Iris pigment epithelial cell (primary cell): ENCODE results near the gene PLXNB2.
"Not testable (repeated sequence)": the region's sequence is repeated elsewhere in the genome, so short reads cannot be mapped to it uniquely, and the experiment has no call there.

Experiments used
- DNase-seq: peaks from one replicate; pipeline ENCODE4 v3.0.0-alpha.2; 2011; ENCODE audit warnings: low read depth

PLXNB2 gene

DNA sequence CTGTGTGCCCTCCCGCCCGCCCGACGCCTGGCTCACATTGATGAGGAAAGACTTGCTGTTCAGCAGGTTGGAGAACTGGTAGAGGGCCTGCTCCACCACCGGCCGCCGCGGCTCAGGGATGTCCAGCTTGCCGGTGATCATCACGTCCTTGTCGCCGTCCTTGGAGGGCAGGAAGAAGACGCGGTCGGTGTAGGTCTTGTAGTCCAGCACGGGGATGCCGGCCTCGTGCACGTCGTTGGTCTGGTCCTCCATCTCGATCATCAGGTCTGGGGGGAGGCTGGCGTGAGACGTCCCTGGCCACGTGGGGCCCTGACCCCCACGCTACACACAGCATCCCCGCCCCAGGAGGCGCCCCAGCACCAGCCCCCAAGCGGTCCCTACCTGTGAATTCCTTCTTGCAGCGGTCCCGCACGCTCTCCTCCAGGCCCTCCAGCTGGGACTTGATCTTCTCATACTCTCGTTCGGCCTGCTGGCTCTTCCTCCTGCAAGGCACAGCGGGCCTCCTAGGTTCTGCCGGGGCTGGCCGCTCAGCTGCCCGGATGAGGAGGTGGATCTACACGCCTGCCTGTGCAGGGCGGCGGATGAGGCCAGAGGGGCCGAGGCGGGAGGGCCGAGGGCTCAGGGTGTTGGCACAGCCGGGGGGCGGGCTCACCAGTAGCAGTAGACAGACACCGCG lies 26.6 kb downstream of the PLXNB2 start:
- DNase-seq = no peak

DNA sequence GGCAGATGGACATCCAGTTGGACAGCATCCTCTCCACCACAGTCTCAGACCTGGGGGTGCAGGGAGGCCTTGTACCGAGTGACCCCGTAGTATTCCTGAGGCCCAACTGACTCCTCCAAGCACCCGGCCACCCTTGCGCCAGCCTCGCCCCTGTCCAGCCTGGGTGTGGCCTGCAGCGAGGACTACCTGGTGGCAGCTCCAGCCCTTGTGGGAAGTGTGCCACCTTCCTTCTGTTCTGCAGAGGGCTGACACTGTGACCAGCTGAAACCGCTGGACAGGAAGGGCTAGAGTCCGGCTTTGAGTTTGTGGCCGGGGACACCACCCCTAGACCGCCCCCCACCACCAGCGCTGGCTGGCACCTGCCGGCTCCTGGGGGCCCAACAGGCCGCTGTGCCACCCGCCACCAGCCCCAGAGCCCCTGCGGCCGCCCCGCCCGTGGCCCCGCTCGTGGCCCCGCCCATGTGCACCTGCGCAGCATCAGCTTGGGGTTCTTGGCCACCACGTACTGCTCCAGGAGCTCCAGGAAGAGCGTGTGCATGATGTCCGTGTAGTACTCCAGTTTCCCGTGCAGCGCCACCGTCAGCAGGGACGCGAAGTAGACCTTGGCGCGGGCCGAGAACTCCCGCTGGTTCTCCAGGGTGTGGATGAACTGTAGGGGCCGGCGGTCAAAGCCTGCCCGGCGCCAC lies 27.3 kb downstream of the PLXNB2 start:
- no peak for DNase-seq

DNA sequence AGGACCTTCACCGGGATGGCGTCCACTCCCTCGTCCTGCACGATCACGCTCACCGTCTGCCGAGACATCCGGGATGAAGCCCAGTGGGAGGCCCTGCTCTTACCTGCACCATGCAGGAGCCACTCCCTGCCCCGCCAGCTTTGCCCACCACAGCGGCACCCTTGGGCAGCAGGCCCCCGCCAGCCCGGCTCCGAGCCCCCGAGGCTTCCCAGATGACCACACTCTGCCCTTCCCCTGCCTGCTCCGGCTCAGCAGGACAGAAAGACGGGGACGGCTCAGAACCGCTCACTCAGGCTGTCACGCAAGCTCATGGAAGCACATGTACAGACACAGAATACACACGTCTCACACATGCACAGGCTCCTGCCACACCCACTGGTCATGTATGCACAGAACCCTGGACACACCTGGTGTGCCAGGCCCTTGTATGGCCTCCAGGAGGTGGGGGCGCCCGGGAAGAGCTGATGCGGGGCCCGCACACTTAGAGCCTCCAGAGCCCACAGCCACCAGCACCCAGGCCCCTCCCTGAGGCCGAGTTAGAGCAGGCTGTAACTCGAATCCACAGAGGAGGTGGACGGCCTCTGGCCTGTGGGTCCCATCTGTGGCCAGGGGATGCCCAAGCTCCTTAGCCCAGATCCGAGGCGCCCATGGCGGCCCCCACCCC lies 28.4 kb downstream of the PLXNB2 start:
- no peak for DNase-seq

DNA sequence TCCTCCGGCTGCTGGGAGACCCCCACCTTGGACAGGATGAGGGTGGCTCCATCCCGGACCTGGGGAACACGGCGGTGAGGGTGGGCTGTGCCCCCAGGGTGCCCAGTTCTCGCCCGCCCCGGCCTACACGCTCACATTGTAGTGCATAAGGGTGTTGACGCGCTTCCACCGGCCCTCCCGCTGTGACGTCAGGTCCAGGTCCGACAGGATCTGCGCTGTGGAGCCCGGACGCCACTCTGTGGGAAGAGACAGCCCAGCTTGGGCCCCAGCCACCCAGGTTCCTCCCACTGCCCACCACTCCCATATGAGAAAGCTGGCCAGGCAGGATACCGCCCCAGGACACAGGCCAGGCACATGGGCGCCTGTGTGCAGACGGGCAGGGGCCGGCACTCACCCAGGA lies 29.0 kb downstream of the PLXNB2 start:
- no peak for DNase-seq

DNA sequence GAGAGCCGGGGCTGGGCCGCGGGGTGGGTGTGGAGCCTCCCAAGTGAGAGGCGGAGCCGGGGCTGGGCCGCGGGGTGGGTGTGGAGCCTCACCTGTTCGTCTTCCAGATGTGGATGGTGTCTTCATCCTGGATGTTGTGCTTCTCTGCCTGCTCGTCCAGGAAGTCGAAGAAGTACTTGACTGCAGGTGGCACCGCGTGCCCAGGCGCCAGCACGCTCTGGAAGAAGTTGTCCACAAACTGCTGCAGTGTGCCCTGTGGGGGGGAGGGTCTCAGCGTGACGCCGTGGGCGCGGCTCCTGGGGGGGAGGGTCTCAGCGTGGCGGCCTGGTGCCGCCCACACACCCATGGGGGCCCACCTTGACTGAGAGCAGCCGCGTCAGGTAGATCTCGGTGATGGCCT lies 29.7 kb downstream of the PLXNB2 start:
- DNase-seq = no peak

DNA sequence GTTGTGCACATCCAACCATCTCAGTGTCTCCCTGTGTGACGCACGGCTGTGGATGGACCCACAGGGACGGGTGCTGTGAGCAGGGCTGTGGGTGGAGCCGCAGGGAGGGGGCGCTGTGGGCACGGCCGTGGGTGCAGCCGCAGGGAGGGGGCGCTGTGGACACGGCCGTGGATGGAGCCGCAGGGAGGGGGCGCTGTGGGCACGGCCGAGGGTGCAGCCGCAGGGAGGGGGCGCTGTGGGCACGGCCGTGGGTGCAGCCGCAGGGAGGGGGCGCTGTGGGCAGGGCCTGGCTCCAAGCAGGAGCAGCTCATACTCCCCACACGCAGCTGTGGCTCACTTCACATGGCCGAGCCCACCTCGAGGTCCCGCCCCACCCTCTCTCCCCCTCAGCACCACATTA lies 31.3 kb downstream of the PLXNB2 start:
- peak; percentile 71 for DNase-seq

DNA sequence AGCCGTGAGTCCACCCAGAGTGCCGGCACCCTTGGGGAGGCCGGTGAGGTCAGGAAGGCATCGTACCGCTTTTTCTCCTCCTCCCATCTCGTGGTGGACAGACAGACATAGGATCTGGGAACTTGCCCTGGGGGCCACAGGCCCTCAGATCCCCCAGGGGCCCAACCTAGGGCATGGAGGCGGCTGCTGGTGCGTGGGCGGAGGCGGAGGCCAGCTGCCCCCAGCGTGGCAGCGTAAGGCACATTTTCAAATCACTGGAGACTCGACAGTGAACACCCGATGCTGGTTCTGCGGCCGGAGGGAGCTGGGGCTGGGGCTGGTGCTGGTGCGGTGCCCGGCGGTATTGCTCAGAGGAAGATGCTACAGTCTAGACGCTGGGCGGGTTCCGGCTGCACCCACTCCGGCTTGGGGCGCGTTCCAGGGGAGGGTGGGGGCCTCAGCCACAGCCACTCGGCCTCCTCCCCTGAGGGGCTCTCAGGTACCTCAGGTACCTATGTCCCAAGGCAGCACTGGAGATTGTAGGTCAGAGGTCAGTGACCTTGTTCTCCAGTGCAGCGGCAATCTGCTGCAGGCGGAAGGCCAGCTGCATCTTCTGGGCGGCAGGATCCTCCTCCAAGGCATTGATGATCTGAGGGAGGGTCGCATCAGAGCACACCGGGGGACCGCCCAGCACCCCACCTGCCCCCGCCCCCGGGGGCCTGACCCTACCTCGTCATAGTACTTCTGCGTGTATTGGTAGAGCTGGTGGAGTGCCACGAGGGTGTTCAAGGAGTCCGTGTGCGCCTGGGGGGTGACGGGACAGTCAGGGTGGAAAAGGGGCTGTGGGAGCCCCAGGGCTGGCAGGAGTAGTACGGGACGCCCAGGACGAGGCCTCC lies 32.0 kb downstream of the PLXNB2 start:
- DNase-seq = no peak

DNA sequence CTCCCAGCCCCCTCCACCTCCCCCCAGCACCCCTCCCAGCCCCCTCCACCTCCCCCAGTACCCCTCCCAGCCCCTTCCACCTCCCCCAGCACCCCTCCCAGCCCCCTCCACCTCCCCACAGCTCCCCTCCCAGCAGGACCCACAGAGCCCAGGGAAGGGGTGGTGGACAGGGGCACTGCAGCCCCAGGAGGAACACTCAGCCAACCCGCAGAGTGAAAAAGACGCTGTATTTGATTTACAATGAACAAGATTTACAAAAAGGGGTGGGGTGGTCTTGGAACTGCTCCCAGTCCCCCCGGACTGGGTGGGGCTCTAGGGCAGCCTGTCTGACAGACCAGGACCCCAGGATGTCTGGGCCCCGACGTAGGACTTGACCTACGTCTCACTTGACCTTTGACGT lies 32.7 kb downstream of the PLXNB2 start:
- DNase-seq = no peak

DNA sequence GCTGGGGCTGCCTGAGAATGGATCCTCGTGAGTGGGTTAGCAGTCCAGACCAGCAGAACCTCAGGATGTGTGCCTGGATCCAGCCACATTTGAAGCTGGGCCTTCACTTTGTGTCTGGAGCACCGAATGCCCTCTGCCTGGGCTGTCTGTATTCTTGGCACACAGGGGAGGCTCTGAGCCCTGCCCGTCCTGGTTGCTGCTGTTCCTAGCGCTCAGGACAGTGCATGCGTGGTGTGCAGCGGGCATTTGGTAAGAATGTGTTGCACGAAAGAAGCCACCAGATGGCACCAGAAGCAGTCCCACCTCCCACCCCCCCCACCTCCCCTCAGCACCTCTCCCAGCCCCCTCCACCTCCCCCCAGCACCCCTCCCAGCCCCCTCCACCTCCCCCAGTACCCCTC lies 33.1 kb downstream of the PLXNB2 start:
- peak; percentile 51 for DNase-seq

DNA sequence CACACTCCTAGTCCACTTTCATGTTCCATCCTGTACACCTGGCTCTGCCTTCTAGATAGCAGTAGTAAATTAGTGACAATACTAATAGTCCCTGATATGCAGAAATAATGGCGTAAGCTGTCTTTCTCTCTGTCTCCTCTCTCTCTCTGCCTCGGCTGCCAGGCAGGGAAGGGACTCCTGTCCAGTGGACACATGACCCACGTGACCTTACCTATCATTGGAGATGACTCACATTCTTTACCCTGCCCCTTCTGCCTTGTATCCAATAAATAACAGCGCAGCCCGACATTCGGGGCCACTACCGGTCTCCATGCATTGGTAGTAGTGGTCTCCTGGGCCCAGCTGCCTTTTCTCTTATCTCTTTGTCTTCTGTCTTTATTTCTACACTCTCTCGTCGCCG lies 33.7 kb downstream of the PLXNB2 start:
- not testable (repeated sequence) for DNase-seq

DNA sequence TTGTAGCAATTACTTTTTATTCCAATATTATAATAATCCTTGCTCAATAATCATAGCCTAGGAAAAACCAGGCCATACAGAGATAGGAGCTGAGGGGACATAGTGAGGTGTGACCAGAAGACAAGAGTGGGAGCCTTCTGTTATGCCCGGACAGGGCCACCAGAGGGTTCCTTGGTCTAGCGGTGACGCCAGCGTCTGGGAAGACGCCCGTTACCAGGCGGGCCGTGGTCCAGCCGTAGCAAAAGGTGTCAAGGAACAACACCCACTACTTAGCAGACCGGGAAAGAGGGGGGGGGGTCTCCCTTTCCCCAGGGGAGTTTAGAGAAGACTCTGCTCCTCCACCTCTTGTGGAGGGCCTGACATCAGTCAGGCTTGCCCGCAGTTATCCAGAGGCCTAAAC lies 34.1 kb downstream of the PLXNB2 start:
- DNase-seq = not testable (repeated sequence)

DNA sequence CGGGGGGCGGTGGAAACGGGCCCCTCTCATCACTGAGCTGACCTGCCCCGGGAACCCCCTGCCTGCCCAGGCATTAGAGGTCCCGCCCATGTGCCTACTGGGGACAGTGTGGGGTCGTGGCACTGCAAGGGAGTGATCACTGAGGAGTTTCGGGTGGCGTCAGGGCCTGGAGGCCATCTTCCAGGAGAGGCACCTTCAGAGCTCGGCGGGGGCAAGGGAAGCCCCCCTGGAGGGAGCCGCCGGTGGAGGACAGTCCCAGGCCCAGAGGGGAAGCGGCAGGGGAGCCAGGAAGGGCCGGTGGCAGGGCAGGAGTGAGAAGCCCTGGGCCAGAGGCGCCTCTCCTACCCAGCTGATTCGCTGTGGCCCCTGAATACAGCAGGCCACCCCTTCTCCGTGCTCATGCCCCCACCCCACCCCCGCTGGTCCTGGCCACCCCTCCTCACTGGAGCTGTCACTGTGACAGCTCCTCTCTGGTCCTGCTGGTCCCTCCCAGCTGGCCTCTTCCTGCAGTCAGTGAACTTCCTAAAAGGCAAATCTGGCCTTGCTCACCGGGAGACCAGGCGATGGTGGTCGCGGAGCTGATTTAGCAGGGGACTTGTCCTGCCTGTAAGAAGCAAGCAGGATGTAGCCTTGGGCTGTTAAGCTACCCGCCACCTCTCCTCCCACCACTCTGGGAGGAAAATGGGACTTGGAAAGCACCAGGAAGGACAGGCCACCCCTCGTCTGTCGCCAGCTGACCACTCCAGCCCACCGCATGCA lies 35.2 kb downstream of the PLXNB2 start:
- no peak for DNase-seq

DNA sequence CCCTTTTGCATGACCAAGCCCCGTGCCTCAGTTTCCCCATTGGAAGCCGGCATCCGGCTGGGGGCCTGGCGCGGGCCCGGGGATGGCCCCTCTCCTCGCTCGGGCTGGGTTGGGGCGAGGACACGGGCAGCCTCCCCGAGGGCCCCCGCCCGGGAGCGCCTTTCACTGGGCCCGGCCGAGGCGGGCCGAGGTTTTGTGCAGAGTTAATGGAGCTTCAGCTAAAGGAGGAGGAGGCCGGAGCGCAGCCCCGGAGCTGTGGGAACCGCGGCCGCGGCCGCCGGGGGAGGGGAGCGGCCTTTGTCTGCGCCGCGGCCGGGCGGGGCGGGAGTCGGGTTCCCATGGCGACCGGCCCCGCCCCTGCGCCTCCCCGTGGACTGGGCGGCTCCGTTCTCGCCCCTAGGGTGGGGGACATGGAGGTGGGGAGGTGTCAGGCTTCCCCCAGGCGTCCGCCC lies 35.9 kb downstream of the PLXNB2 start:
- DNase-seq = peak; percentile 61

DNA sequence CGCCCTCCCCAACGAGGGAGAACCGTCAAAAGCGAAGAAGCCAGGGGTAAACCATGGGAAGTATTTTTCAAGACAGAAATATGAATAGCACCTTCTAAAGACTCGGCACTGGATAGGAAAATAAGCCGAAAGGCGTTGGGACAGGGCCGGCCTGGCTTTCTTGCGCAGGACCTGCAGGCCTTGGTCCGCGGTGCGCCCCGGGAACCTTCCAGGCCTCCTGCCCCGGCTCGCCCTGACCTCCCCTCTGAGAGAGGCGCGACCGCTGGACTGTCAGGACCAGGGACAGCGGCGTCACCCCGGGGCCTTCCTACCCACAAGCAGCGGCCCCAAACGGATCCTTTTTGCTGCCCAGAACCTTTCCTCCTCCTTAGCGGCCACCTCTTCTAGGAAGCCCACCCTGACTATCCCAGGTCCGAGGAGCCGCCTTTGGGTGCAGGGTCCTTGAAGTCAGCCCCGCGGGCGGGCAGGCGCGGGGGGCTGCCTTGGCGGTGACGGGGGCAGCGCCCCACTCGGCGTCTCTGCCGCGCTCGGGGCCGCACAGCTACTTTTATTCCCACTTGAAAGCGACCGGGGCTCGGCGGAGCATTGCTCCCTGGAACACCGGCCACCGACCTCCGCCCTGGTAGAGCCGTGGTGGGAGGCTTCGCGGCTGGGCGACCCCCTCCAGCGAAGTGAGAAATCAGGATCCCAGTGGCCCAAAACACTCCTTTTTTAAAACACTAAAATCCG lies 36.6 kb downstream of the PLXNB2 start:
- peak; percentile 71 for DNase-seq

DNA sequence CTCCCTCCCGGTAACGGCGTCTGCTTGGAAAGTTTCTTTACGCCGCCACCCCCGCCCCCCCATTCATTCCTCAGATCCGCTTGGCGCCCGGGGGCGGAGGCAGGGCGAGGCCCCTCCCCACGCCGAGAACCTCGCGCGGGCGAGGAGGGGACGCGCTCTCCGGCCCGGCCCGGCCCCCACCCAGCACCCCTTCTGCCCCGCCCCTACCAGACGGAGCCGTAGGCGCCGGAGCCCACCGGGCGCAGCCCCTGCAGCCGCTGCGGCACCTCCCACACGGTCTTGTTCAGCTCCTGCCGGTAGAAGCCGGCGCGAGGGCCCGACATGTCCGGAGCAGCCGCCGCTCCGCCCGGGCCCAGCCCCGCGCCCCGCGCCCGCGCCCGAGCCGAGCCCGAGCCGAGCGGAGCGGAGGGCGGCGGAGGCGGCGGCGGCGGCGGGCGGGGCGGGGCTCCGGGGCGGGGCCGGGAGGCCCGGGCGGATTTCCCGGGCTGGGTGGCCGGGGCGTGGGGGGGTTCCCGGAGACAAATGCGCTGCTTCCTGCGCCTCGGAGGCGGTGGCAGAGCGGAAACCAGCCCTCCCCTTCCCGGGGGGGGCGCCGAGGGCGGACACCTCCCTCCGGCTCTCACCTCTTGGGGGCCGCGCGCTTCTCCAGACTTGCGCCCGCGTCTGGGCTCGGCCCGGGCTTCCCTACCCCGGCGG lies 37.3 kb downstream of the PLXNB2 start, which contains the start of gene MAPK11:
TSS of gene MAPK11 (minus strand) at position 411 of the 696 bp plus-strand sequence. CDS start at position 323, 88 bp downstream.
- peak; percentile 71 for DNase-seq

DNA sequence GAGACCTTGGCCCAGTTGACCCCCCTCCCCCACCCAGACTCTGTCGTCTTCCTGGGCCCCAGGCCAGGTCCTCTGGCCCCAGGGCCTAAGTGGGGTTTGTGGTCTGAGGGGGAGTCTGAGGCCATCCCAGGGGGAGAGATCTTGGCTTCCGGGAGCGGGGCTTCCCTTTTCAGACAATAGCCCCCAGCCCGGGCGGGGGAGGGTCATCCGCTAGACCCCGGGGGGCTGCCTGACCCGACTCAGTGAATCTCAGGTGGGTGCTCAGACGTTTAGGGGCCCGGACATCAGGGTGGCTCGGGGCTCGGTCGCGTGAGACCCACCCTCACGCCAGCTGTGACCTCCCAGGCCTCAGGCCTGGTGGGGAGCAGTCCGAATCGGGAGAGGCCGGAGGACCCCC lies 37.9 kb downstream of the PLXNB2 start:
- no peak for DNase-seq

DNA sequence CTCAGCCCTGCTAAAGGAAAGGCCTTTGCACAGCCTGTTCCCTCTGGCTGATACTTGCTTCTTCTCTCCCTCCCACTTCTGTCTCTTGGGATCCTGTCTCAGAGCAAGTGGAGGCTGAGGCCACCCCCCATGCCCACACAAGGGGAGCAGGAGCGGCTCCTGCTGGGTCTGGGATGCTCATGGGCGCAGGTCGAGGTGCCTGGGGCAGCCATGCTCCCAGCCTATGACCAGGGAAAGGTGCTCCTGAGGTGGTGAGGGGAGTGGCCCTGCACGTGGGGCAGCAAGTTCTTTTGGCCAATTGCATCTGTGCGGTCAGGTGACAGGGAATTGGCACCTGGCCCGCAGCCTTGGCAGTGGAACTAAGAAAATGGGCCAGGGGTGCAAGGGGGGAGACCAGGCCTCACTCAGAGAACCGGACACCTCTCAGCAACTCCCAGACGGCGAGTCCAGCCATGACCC lies 38.8 kb downstream of the PLXNB2 start:
- no peak for DNase-seq

DNA sequence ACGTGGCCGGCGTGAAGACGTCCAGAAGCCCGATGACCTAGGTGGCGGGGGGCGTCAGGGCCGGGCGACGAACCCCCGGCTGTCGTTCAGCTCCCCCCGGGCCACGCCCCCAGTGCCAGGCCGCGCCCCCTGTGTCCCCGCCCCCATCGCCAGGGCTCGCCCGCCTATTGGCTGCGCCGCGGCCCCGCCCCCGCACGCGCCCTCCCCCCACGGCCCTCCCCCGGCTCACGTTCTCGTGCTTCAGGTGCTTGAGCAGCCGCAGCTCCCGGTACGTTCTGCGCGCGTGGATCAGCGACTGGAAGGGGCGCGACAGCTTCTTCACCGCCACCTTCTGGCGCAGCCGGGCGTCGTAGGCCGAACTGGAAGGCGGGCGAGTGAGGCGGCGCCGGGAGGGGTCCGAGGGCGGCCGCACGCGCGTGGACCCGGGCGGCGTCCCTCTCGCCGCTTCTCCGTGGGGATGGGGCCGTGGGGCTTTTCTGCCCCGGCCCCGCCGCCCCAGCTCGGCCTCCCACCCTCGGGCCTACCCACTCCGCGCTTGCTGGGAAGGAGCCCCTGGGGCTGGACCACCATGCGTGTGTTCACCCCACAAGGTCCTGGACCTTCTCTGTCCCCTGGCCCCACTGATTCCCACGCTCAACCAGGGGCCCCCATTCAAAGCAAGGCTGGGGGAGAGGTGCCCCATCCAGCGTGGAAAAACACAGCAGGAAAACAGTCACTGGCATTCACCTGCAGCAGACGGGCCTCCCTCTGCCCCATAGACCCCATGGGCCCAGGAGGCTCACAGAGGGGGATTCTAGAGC lies 39.7 kb downstream of the PLXNB2 start:
- DNase-seq = peak; percentile 51

DNA sequence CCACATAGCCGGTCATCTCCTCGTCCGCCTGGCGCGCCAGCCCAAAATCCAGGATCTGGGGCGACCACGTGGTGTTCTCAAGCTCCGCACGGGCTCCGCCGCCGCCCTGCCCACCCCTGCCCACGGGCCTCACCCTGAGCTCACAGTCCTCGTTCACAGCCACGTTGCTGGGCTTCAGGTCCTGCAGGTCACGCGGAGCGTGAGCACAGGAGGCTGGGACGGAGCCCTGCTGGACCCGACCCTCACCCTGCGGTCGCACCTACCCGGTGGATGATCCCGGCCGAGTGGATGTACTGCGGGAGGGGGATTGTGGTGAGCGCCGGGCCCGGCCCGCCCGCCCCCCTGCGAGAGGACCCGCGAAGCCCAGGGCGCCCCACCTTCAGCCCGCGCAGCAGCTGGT lies 40.5 kb downstream of the PLXNB2 start:
- no peak for DNase-seq
